Thyroid gland (tissue), 4 donors: ENCODE data around the gene UTS2B. TPM values are rescaled to one million over a fixed set of nuclear protein-coding genes. Genes with fewer than 3 reads are reported as not detected.

ENCODE experiments used
- DNase-seq, 2 donors: peaks; one replicate each; pipeline ENCODE4 v3.0.0-alpha.2; 2019
- H3K27ac ChIP-seq, 3 donors: fragments of 200-600 bp; sonication (generic); 1 replicate in 2 of 3; 2 replicates in 1 of 3; pipeline ENCODE4 v1.5.1; 2016 to 2019; ENCODE audit warnings: mild to moderate bottlenecking in 1 of 3, moderate library complexity in 1 of 3
- H3K27me3 ChIP-seq: fragments of 200-600 bp; sonication (generic); one replicate; pipeline ENCODE4 v1.5.1; 2019
- H3K36me3 ChIP-seq, 2 donors: fragments of 200-600 bp; sonication (generic); one replicate each; pipeline ENCODE4 v1.5.1; 2016 to 2019
- H3K4me1 ChIP-seq, 2 donors: fragments of 200-600 bp; sonication (generic); one replicate each; pipeline ENCODE4 v1.5.1; 2017 to 2019
- H3K4me3 ChIP-seq, 3 donors: fragments of 200-600 bp; sonication (generic); replicated peaks in 1 of 3; 1 replicate in 2 of 3; 2 replicates in 1 of 3; pipeline ENCODE4 v1.5.1; 2016; ENCODE audit warnings: mild to moderate bottlenecking in 1 of 3
- H3K9me3 ChIP-seq: fragments of 200-600 bp; sonication (generic); one replicate; pipeline ENCODE4 v1.5.1; 2017
- CTCF ChIP-seq, 6 experiments: fragments of 200-600 bp in 3 of 6; fragments of 450-650 bp in 3 of 6; sonication (generic) in 3 of 6; IDR thresholded peaks; one replicate each; pipeline ENCODE4 v1.5.1; 2016 to 2019; ENCODE audit warnings: antibody characterized with exemption in 6 of 6, mild to moderate bottlenecking in 2 of 6, inconsistent platforms in 1 of 6, moderate library complexity in 1 of 6
- POLR2A ChIP-seq, 2 donors: fragments of 450-650 bp; IDR thresholded peaks; one replicate each; pipeline ENCODE4 v1.6.1; 2017; ENCODE audit warnings: antibody characterized with exemption in 2 of 2, mild to moderate bottlenecking in 2 of 2, moderate library complexity in 1 of 2
- WGBS, 2 donors: methylation state at CpG; one replicate each; pipeline ENCODE4 v1.1.5; 2017; 5-methylcytosine and 5-hydroxymethylcytosine counted together
- intact Hi-C: fragments of 100-400 bp; cut with DNase I; formaldehyde crosslinking; loops from one replicate; pipeline ENCODE4 v1.15.1; 2023
- total RNA-seq, 4 donors: library from RNA; depleted of rRNA; stranded (reverse); fragments of >200 nt; gene quantifications; one replicate each; pipeline ENCODE4 v1.2.3, GENCODE V29; 2016

Gene UTS2B
- total RNA-seq, 4 donors from 2014 or later: 0.27 to 2.0 (median 1.4) TPM; not detected in 1

GRCh38 chr3:191345334-191345733, 15.0 kb upstream of the UTS2B start:
- no peak for DNase-seq
- WGBS, 2 donors: 92% methylated on average over 5 of the region's 5 CpGs
- Histone ChIP-seq H3K4me1 (peaks cover 49 to 53% of the 10 kb centered on the region in 2 donors), H3K27me3 (no peaks in the 10 kb centered on the region), H3K4me3 (no peak overlapping the region), H3K9me3 (no peaks in the 10 kb centered on the region), H3K27ac (no peak overlapping the region), H3K36me3 (no peaks in the 10 kb centered on the region)
- TF ChIP-seq CTCF (IDR thresholded peaks at IDR 0.05): no peak
- TF ChIP-seq POLR2A (IDR thresholded peaks at IDR 0.05): no peak
- intact Hi-C loops: no loop called here

GRCh38 chr3:191343913-191344312, 13.6 kb upstream of the UTS2B start:
- DNase-seq: no peak
- no peak for TF ChIP-seq POLR2A (IDR thresholded peaks at IDR 0.05)
- TF ChIP-seq CTCF (IDR thresholded peaks at IDR 0.05): no peak

DNA sequence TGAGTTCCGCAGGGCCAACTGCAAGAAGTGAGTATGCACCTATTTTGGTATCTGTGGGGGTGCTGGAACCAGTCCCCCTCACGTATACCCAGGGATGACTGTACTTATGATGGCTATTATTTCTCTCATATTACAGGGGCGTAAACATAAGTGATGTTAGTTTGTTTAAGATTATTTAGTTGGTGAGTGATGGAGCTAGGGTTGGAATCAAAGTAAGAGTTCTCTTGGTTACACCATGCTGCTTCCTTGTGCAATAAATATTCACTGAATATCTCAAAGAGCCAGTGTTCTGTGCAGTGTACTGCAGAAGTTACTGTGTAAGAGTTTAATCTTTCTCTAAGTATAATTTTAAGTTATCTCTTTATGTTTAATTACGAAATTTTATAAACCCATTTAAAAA, 12.8 kb upstream of the UTS2B start:
- Histone ChIP-seq H3K9me3 (no peaks in the 10 kb centered on the region), H3K4me1 (peaks cover 30 to 42% of the 10 kb centered on the region in 2 donors), H3K27ac (peak overlapping the region in 1 of 3 donors; percentile 17), H3K4me3 (no peak overlapping the region), H3K36me3 (no peaks in the 10 kb centered on the region), H3K27me3 (no peaks in the 10 kb centered on the region)
- 62 to 66% methylated on average over 4 of the region's 4 CpGs for WGBS, 2 donors
- no peak for TF ChIP-seq POLR2A (IDR thresholded peaks at IDR 0.05)
- no peak for TF ChIP-seq CTCF (IDR thresholded peaks at IDR 0.05)
- intact Hi-C loops: no loop called here
- DNase-seq: no peak

More at GRCh38 chr3:191343913-191344312, 13.6 kb upstream of the UTS2B start:
- WGBS, 2 donors: 96 to 97% methylated on average over 5 of the region's 5 CpGs
- Histone ChIP-seq H3K4me1 (peaks cover 38 to 43% of the 10 kb centered on the region in 2 donors), H3K4me3 (no peak overlapping the region), H3K36me3 (no peaks in the 10 kb centered on the region), H3K27me3 (no peaks in the 10 kb centered on the region), H3K9me3 (no peaks in the 10 kb centered on the region), H3K27ac (no peak overlapping the region)
- intact Hi-C loops: no loop called here

- Histone ChIP-seq H3K9me3 (no peaks in the 10 kb centered on the region), H3K27ac (no peak overlapping the region), H3K27me3 (no peaks in the 10 kb centered on the region), H3K4me3 (no peak overlapping the region), H3K4me1 (peaks cover 29 to 49% of the 10 kb centered on the region in 2 donors), H3K36me3 (no peaks in the 10 kb centered on the region)
- intact Hi-C loops: no loop called here
- no peak for TF ChIP-seq CTCF (IDR thresholded peaks at IDR 0.05)
- no peak for TF ChIP-seq POLR2A (IDR thresholded peaks at IDR 0.05)
- DNase-seq: no peak
Observed at GRCh38 chr3:191342411-191342810, 12.1 kb upstream of the UTS2B start.

DNA sequence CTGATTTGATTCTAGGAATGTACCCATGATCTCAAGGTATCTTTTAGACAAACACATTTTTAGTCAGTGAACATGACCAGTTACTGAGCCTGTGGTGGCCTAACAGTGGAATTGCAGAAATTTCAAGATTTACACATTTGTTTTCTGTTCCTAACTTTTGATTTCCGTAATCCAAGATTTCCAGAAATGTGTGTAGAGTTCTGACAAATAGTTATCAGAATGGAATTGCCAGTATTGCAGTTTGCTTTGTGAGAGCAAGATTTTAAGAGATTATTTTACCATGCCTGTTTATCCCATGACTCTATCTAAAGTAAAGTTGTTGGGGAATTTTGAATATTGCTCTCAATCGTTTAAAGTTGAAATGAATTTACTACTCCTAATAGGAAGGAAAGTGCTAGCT, 11.7 kb upstream of the UTS2B start:
- Histone ChIP-seq H3K27me3 (no peaks in the 10 kb centered on the region), H3K4me1 (peaks cover 29 to 53% of the 10 kb centered on the region in 2 donors), H3K36me3 (no peaks in the 10 kb centered on the region), H3K27ac (no peak overlapping the region), H3K9me3 (no peaks in the 10 kb centered on the region), H3K4me3 (no peak overlapping the region)
- no peak for TF ChIP-seq POLR2A (IDR thresholded peaks at IDR 0.05)
- no peak for TF ChIP-seq CTCF (IDR thresholded peaks at IDR 0.05)
- intact Hi-C loops: no loop called here
- DNase-seq: no peak
- 73 to 74% methylated on average over 2 of the region's 2 CpGs for WGBS, 2 donors
